ENCODE measurements around the gene MAP6. TPM values are rescaled to one million over a fixed set of nuclear protein-coding genes. Genes with fewer than 3 reads are reported as not detected.

The MAP6 gene
- total and polyA plus RNA-seq, 8 donors, result 0.58 to 27.2 (median 3.6) TPM

DNA sequence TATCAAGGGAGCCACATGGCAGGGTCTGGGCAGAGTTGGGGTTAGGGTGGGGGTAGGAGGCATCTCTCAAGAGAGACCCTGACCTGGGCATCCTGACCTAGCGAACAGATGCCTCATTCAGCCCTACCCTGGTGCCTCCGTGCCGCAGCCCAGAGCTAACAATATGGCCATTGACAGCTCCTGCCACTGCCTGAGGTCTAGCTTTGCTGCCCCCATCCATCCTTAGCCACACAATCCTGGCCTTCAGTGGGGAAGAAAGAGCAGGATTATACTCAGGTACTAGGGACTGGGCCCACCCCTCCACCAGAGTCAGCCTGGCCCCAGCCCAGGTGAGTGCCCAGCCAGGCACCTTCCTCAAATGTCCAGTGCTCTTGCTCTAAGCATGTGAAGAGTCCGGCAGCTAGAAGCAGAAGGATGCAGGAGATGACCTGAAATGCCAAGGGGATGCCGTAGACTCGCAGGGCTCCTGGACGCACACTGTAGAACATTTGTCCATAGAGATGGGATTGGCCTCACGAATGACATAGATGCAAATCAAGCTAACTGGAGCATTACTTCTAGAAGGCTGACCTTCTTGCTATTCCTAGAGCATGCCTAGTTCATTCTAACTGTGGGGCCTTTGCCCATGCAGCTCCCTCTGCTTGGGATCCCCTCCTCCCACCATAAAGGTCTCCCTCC, 120.1 kb downstream of the MAP6 start:
- intact Hi-C loops (cut with DNase I; ENCODE audit: low total_unique reads), result no loop called here

DNA sequence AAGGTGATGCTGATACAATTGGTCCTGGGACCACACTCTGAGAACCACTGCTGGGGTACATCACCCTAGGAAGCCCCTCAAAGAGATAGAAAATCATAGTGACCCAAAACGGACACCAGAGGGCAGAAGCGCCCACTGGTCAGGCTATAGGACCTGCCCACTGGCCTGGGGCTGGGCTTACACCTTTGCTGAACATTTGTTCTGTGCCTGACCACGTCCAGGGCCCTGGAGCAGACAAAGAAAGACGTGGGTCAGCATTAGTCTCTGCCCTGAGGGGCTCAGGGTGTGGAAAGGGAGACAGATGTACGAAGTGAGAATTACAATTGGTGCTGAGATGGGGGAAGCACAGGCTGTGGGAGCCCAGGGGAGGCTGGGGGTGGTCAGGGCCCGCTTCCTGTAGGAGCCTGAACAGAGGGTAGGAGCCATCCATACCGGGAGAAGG, 121.2 kb downstream of the MAP6 start:
- peak; percentile 74 to 90 for DNase-seq
- Histone ChIP-seq H3K36me3 (no peaks in the 10 kb centered on the region), H3K4me1 (peaks cover 0 to 10% (median 6%) of the 10 kb centered on the region in 4 donors), H3K4me3 (no peak overlapping the region), H3K27ac (peak overlapping the region in 1 of 5 donors; percentile 16), H3K9me3 (no peaks in the 10 kb centered on the region), H3K27me3 (peaks cover 0 to 13% (median 0%) of the 10 kb centered on the region in 3 donors)
- TF ChIP-seq POLR2AphosphoS5 (IDR thresholded peaks at IDR 0.05), result no peak
- TF ChIP-seq, protein P1, sequence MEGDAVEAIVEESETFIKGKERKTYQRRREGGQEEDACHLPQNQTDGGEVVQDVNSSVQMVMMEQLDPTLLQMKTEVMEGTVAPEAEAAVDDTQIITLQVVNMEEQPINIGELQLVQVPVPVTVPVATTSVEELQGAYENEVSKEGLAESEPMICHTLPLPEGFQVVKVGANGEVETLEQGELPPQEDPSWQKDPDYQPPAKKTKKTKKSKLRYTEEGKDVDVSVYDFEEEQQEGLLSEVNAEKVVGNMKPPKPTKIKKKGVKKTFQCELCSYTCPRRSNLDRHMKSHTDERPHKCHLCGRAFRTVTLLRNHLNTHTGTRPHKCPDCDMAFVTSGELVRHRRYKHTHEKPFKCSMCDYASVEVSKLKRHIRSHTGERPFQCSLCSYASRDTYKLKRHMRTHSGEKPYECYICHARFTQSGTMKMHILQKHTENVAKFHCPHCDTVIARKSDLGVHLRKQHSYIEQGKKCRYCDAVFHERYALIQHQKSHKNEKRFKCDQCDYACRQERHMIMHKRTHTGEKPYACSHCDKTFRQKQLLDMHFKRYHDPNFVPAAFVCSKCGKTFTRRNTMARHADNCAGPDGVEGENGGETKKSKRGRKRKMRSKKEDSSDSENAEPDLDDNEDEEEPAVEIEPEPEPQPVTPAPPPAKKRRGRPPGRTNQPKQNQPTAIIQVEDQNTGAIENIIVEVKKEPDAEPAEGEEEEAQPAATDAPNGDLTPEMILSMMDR (IDR thresholded peaks at IDR 0.05), result peak in 5 of 7 experiments; percentile 72 to 87 (median 77)
- 17 to 23% (median 20%) methylated on average over 7 of the region's 7 CpGs for WGBS, 5 donors
- intact Hi-C loops (cut with DNase I; ENCODE audit: low total_unique reads), result no loop called here

More for the DNA sequence above, 120.1 kb downstream of the MAP6 start:
- peaks cover 0 to 13% (median 0%) of the 10 kb centered on the region in 3 donors for H3K27me3 ChIP-seq
- H3K27ac ChIP-seq, result no peak overlapping the region
- WGBS, 5 donors, result 94 to 99% (median 96%) methylated on average over 5 to 8 of the region's 8 CpGs
- H3K4me1 ChIP-seq, result peaks cover 0 to 17% (median 7%) of the 10 kb centered on the region in 4 donors
- TF ChIP-seq POLR2A (IDR thresholded peaks at IDR 0.05) (no peak), EP300 (IDR thresholded peaks at IDR 0.05) (no peak), POLR2AphosphoS5 (IDR thresholded peaks at IDR 0.05) (no peak)
- TF ChIP-seq, protein P1 (IDR thresholded peaks at IDR 0.05), result no peak
- H3K9me3 ChIP-seq, result no peaks in the 10 kb centered on the region
- H3K4me3 ChIP-seq, result no peak overlapping the region
- no peaks in the 10 kb centered on the region for H3K36me3 ChIP-seq
- no peak for DNase-seq

DNA sequence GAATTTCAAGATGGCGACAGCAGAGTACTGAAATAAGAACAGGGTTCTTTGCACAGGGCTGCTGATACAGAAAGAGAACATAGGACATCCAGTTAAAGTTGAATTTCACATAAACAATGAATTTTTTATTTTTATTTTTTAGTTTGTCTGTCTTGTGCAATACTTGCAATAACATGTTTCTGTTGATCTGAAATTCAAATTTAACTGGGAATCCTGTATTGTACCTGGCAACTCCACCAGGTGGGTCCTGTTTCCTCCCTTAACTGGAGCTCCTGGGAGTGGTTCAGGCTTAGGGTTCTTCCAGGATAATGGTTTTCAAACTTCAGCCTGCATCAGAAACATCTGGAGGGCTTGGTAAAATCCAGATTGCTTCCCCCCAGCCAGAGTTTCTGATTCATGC, 121.7 kb downstream of the MAP6 start:
- Histone ChIP-seq H3K36me3 (no peaks in the 10 kb centered on the region), H3K4me3 (no peak overlapping the region), H3K9me3 (no peaks in the 10 kb centered on the region), H3K27ac (no peak overlapping the region), H3K27me3 (peaks cover 0 to 13% (median 0%) of the 10 kb centered on the region in 3 donors), H3K4me1 (peaks cover 0 to 10% (median 6%) of the 10 kb centered on the region in 4 donors)
- DNase-seq, result no peak
- intact Hi-C loops (cut with DNase I; ENCODE audit: low total_unique reads), result no loop called here
- TF ChIP-seq EP300 (IDR thresholded peaks at IDR 0.05) (no peak), POLR2A (IDR thresholded peaks at IDR 0.05) (no peak), POLR2AphosphoS5 (IDR thresholded peaks at IDR 0.05) (no peak)
- TF ChIP-seq, protein P1 (IDR thresholded peaks at IDR 0.05), result no peak
- WGBS, 5 donors, result 90 to 97% (median 91%) methylated on average over 1 of the region's 1 CpG

DNA sequence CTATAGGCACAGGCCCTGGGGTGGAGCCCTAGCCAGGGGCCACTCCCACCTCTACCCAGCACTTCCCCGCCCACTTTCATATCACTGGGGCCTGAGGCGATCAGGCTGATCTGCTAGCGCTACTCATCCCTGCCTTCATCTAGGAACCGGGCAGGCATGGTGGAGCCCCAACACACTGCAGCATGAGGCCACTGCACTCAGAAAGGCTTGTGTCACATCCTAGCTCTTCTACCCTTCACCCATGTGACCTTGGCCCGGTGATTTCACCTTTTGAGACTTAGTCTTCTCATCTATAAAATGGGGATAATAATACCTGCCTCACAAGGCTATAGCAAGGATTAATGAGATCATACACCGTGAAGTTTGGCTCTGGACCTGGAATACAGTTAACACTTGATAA, 125.0 kb downstream of the MAP6 start:
- TF ChIP-seq POLR2AphosphoS5 (IDR thresholded peaks at IDR 0.05) (no peak), EP300 (IDR thresholded peaks at IDR 0.05) (no peak), POLR2A (IDR thresholded peaks at IDR 0.05) (no peak)
- TF ChIP-seq, protein P1 (IDR thresholded peaks at IDR 0.05), result no peak
- intact Hi-C loops (cut with DNase I; ENCODE audit: low total_unique reads), result no loop called here
- WGBS, 5 donors, result 58 to 82% (median 72%) methylated on average over 4 to 6 of the region's 6 CpGs

More for the DNA sequence above, 125.0 kb downstream of the MAP6 start:
- peaks cover 0 to 10% (median 6%) of the 10 kb centered on the region in 4 donors for H3K4me1 ChIP-seq
- H3K27ac ChIP-seq, result no peak overlapping the region
- H3K36me3 ChIP-seq, result no peaks in the 10 kb centered on the region
- DNase-seq, result no peak
- peaks cover 0 to 13% (median 0%) of the 10 kb centered on the region in 3 donors for H3K27me3 ChIP-seq
- no peak overlapping the region for H3K4me3 ChIP-seq
- no peaks in the 10 kb centered on the region for H3K9me3 ChIP-seq
